Measurements from ENCODE around the gene PTPDC1. TPM values are rescaled to one million over a fixed set of nuclear protein-coding genes. Genes with fewer than 3 reads are reported as not detected.

Gene PTPDC1
- total RNA-seq, 1 donor from 2014 or later: 7.2 TPM

DNA sequence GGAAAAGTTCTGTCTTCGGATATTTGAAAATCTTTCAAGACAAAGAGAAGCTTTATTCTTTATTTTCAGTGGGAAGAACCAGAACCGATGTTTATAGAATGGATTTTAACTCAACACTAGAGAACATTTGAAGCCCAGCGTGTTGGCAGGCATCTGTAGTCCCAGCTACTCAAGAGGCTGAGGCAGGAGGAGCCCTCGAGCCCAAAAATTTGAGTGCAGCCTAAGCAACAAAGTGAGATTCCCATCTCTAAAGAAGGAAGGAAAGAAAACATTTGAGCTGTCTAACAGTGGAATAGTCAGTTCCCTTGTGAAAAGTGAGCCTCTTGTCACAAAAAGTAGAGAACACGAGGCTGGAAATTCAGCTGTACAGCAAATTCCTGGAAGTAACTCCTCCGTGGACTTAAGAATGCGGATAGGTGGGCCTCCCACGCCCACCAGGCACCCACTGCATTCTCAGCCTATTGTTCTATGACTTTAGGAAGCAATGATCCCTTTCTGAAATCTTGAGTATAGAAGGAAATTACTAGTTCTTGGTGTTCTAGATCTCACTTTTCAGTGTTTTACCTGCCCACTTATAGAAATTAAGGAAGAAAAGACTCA, 2.3 kb upstream of the PTPDC1 start:
- Mint-ChIP-seq H3K27ac (no peak overlapping the region), H3K9me3 (ENCODE audit: low read depth) (no peaks in the 10 kb centered on the region), H3K36me3 (ENCODE audit: insufficient read depth) (no peaks in the 10 kb centered on the region), H3K4me3 (ENCODE audit: low read depth) (no peak overlapping the region), H3K27me3 (no peaks in the 10 kb centered on the region), H3K4me1 (ENCODE audit: low read depth) (no peaks in the 10 kb centered on the region)
- no peak for DNase-seq (ENCODE audit: low spot score, unreplicated experiment)
- TF ChIP-seq, protein P1, sequence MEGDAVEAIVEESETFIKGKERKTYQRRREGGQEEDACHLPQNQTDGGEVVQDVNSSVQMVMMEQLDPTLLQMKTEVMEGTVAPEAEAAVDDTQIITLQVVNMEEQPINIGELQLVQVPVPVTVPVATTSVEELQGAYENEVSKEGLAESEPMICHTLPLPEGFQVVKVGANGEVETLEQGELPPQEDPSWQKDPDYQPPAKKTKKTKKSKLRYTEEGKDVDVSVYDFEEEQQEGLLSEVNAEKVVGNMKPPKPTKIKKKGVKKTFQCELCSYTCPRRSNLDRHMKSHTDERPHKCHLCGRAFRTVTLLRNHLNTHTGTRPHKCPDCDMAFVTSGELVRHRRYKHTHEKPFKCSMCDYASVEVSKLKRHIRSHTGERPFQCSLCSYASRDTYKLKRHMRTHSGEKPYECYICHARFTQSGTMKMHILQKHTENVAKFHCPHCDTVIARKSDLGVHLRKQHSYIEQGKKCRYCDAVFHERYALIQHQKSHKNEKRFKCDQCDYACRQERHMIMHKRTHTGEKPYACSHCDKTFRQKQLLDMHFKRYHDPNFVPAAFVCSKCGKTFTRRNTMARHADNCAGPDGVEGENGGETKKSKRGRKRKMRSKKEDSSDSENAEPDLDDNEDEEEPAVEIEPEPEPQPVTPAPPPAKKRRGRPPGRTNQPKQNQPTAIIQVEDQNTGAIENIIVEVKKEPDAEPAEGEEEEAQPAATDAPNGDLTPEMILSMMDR (IDR thresholded peaks at IDR 0.05; ENCODE audit: unreplicated experiment): no peak

DNA sequence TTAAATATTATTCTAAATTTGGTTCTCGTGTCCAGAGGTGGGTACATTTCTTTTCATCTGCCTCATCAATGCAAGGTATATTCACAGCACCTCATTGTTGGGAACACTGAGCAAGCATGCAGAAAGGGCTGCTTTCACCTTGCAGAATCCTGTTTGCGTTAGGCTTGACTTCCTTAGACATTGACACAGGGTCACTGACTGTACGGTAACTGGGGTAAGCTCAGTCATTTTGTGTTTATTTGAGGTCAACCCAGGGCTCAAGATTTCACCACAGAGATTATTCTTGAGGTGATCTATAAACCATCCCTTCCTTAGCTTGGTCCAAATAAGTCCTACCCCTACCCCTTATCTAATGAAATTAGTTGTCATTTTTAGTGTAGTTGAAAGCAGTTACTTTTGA, 1.7 kb upstream of the PTPDC1 start:
- H3K36me3 Mint-ChIP-seq (ENCODE audit: insufficient read depth): no peaks in the 10 kb centered on the region
- no peak for DNase-seq (ENCODE audit: low spot score, unreplicated experiment)
- H3K4me3 Mint-ChIP-seq (ENCODE audit: low read depth): no peak overlapping the region
- no peak overlapping the region for H3K27ac Mint-ChIP-seq
- H3K27me3 Mint-ChIP-seq: no peaks in the 10 kb centered on the region
- TF ChIP-seq, protein P1 (IDR thresholded peaks at IDR 0.05; ENCODE audit: unreplicated experiment): no peak
- no peaks in the 10 kb centered on the region for H3K9me3 Mint-ChIP-seq (ENCODE audit: low read depth)
- no peaks in the 10 kb centered on the region for H3K4me1 Mint-ChIP-seq (ENCODE audit: low read depth)

DNA sequence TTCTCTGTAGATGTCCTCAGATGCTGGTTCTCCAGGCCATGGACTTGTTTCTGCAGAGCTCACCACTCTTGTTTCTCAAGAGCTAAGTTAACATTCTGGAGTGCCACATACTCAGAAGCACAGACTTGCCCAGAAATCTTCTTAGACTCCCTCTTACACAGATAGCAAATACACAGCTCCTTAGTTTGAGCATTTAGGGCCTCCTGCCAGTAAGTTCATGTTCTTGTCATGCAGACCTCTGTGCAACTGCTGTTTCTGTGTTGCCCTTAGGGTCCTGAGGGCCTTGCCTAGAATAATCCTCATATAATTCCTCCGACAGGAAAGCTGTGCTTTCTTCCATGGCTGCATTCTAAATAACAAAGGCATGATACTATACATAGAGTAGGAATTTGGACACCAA, 1.3 kb upstream of the PTPDC1 start:
- TF ChIP-seq, protein P1 (IDR thresholded peaks at IDR 0.05; ENCODE audit: unreplicated experiment): no peak
- H3K36me3 Mint-ChIP-seq (ENCODE audit: insufficient read depth): no peaks in the 10 kb centered on the region
- H3K27me3 Mint-ChIP-seq: no peaks in the 10 kb centered on the region
- DNase-seq (ENCODE audit: low spot score, unreplicated experiment): no peak
- no peaks in the 10 kb centered on the region for H3K4me1 Mint-ChIP-seq (ENCODE audit: low read depth)
- peak overlapping the region; percentile 25 for H3K27ac Mint-ChIP-seq
- H3K4me3 Mint-ChIP-seq (ENCODE audit: low read depth): no peak overlapping the region
- no peaks in the 10 kb centered on the region for H3K9me3 Mint-ChIP-seq (ENCODE audit: low read depth)

DNA sequence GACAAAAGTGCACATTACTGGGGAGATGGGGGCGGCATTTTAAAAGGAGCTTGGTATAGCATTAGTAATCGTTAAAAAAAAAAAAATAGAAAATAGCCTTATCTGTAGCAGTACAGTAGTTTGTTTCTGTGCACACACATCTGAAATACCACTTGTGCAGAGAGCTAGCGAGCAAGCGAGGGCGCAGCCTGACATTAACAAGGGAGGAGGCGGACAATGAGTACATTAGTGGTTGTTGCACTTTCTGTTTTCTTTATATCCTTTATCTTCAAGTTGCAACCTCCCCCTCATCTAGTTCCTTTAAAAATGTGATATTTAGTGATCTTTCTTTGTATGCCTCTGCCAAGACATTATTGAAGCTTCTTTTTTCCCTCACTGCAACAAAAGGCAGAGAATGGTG, 880 bp upstream of the PTPDC1 start:
- Mint-ChIP-seq H3K4me1 (ENCODE audit: low read depth) (no peaks in the 10 kb centered on the region), H3K27me3 (no peaks in the 10 kb centered on the region), H3K36me3 (ENCODE audit: insufficient read depth) (no peaks in the 10 kb centered on the region), H3K9me3 (ENCODE audit: low read depth) (no peaks in the 10 kb centered on the region), H3K27ac (no peak overlapping the region), H3K4me3 (ENCODE audit: low read depth) (no peak overlapping the region)
- TF ChIP-seq, protein P1 (IDR thresholded peaks at IDR 0.05; ENCODE audit: unreplicated experiment): no peak
- no peak for DNase-seq (ENCODE audit: low spot score, unreplicated experiment)

DNA sequence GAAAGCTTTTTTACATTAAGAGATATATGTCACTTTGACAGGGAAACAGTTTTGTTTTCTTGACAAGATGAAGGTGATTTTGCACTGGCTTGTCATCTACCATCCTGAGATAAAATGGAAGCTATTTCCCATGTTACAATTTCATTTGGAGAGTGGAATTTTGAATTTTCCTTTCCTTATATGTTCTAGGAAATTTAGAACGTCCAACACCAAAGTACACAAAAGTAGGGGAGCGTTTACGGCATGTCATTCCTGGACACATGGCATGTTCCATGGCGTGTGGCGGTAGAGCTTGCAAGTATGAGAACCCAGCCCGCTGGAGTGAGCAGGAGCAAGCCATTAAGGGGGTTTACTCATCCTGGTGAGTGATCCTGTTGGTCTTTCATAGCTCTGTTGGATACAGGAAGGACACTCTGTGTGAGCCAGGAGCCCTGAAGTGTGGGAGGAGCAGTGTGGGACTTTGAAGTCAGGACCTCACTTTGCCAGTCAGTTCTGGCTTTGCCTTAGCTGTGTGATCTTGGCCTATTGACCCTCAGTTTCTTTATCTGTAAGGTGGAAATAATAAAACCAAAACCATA, 887 bp downstream of the PTPDC1 start:
- H3K36me3 Mint-ChIP-seq (ENCODE audit: insufficient read depth): no peaks in the 10 kb centered on the region
- H3K4me3 Mint-ChIP-seq (ENCODE audit: low read depth): no peak overlapping the region
- no peaks in the 10 kb centered on the region for H3K9me3 Mint-ChIP-seq (ENCODE audit: low read depth)
- no peak overlapping the region for H3K27ac Mint-ChIP-seq
- H3K27me3 Mint-ChIP-seq: no peaks in the 10 kb centered on the region
- no peak for DNase-seq (ENCODE audit: low spot score, unreplicated experiment)
- H3K4me1 Mint-ChIP-seq (ENCODE audit: low read depth): no peaks in the 10 kb centered on the region
- TF ChIP-seq, protein P1 (IDR thresholded peaks at IDR 0.05; ENCODE audit: unreplicated experiment): no peak

All from progenitor cell of endocrine pancreas (in vitro differentiated cells).